Inflammatory macrophage treated with lipopolysaccharide for 4 hours (primary cell): Measurements from ENCODE around the gene EEF1A1.
"Not testable (repeated sequence)": the region's sequence is repeated elsewhere in the genome, so short reads cannot be mapped to it uniquely, and the experiment has no call there.

Source experiments
- DNase-seq: peaks from one replicate; pipeline ENCODE4 v3.0.0-alpha.2; 2020

The EEF1A1 gene

GRCh38 chr6:73520688-73521350 lies at the start of gene EEF1A1:
Gene EEF1A1, minus strand, starts transcription at chr6:73521032. Its CDS starts 1,006 bp downstream, at chr6:73520026.
- peak; percentile 100 for DNase-seq

- no peak for DNase-seq
Observed at GRCh38 chr6:73569121-73569520, 48.3 kb upstream of the EEF1A1 start.

- DNase-seq: peak; percentile 93
Observed at GRCh38 chr6:73566954-73567591, 46.2 kb upstream of the EEF1A1 start.

GRCh38 chr6:73566486-73566871 lies 45.6 kb upstream of the EEF1A1 start:
- not testable (repeated sequence) for DNase-seq

GRCh38 chr6:73565767-73566485 lies 45.1 kb upstream of the EEF1A1 start:
- no peak for DNase-seq

- DNase-seq: no peak
Observed at GRCh38 chr6:73564578-73565345, 43.9 kb upstream of the EEF1A1 start.

GRCh38 chr6:73562558-73562957 lies 41.7 kb upstream of the EEF1A1 start:
- DNase-seq: no peak

- DNase-seq: peak; percentile 89
Observed at GRCh38 chr6:73560853-73561407, 40.1 kb upstream of the EEF1A1 start.

GRCh38 chr6:73560182-73560732 lies 39.4 kb upstream of the EEF1A1 start:
- DNase-seq: peak; percentile 33

GRCh38 chr6:73559399-73559794 lies 38.6 kb upstream of the EEF1A1 start:
- not testable (repeated sequence) for DNase-seq

GRCh38 chr6:73558624-73559398 lies 38.0 kb upstream of the EEF1A1 start:
- no peak for DNase-seq

GRCh38 chr6:73556836-73557235 lies 36.0 kb upstream of the EEF1A1 start:
- no peak for DNase-seq

- DNase-seq: not testable (repeated sequence)
Observed at GRCh38 chr6:73555380-73555949, 34.6 kb upstream of the EEF1A1 start.

GRCh38 chr6:73551115-73551514 lies 30.3 kb upstream of the EEF1A1 start:
- not testable (repeated sequence) for DNase-seq

GRCh38 chr6:73548458-73549446 lies 27.9 kb upstream of the EEF1A1 start:
- peak; percentile 13 for DNase-seq

GRCh38 chr6:73547036-73547435 lies 26.2 kb upstream of the EEF1A1 start:
- DNase-seq: peak; percentile 13

- no peak for DNase-seq
Observed at GRCh38 chr6:73542891-73543290, 22.1 kb upstream of the EEF1A1 start.

GRCh38 chr6:73542481-73542880 lies 21.6 kb upstream of the EEF1A1 start:
- not testable (repeated sequence) for DNase-seq

GRCh38 chr6:73538116-73538779 lies 17.4 kb upstream of the EEF1A1 start:
- no peak for DNase-seq
